T-cell (primary cell): ENCODE results near the gene TSPAN3. TPM values are rescaled to one million over a fixed set of nuclear protein-coding genes. Genes with fewer than 3 reads are reported as not detected.
A peak's percentile ranks its signal among the peaks of the same experiment; 100 is the strongest.

Experiments
- ATAC-seq, 4 experiments: fragments of 200-7000 bp in 3 of 4; fragments of 150-1000 bp in 1 of 4; cut with Tn5 transposase; replicated peaks in 1 of 4; 1 replicate in 3 of 4; 2 replicates in 1 of 4; pipeline ENCODE4 v1.10.0; 2021; ENCODE audit warnings: moderate library complexity in 3 of 4, mild to moderate bottlenecking in 2 of 4, moderate number of reproducible peaks in 1 of 4
- CTCF ChIA-PET, 2 donors: fragments of 300-600 bp; sonication (Branson Sonifier 250); formaldehyde crosslinking; loops; one replicate each; lab custom pipeline; 2022; ENCODE audit warnings: antibody characterized with exemption in 2 of 2; lab: Charles Lee
- POLR2A ChIA-PET, 2 donors: fragments of 300-600 bp; sonication (Branson Sonifier 250); formaldehyde crosslinking; loops; one replicate each; lab custom pipeline; 2022; ENCODE audit warnings: antibody characterized with exemption in 2 of 2; lab: Charles Lee
- DNase-seq, 35 experiments: peaks; one replicate each; pipeline versions ENCODE4 v3.0.0 to v3.0.0-alpha.2; 2013 to 2023
- H3K27ac ChIP-seq: one replicate; pipeline ENCODE4 v1.5.1; 2013; ENCODE audit warnings: low read length
- H3K27me3 ChIP-seq, 2 experiments: replicated peaks in 1 of 2; 1 replicate in 1 of 2; 2 replicates in 1 of 2; pipeline versions ENCODE4 v1.6.1 to v1.7.0; 2013; ENCODE audit warnings: low read length in 1 of 2, mixed read lengths in 1 of 2; ENCODE audit not compliant: control insufficient read depth in 2 of 2, insufficient read depth in 2 of 2; ENCODE audit errors: extremely low read depth in 1 of 2
- H3K36me3 ChIP-seq, 2 donors: 1 replicate in 1 of 2; 2 replicates in 1 of 2; pipeline versions ENCODE4 v1.6.1 to v1.7.0; 2013; ENCODE audit warnings: low read length in 1 of 2; ENCODE audit not compliant: control insufficient read depth in 2 of 2, insufficient read depth in 1 of 2; ENCODE audit errors: extremely low read depth in 1 of 2
- H3K4me1 ChIP-seq, 2 experiments: 1 replicate in 1 of 2; 2 replicates in 1 of 2; pipeline versions ENCODE4 v1.6.1 to v1.7.0; 2013; ENCODE audit warnings: low read length in 2 of 2, mixed read lengths in 1 of 2; ENCODE audit not compliant: insufficient read depth in 2 of 2, control insufficient read depth in 1 of 2; ENCODE audit errors: extremely low read depth in 1 of 2
- H3K4me3 ChIP-seq, 2 donors: 1 replicate in 1 of 2; 2 replicates in 1 of 2; pipeline versions ENCODE4 v1.5.1 to v1.7.0; 2013; ENCODE audit warnings: mild to moderate bottlenecking in 2 of 2, low read length in 1 of 2, moderate library complexity in 1 of 2; ENCODE audit not compliant: control insufficient read depth in 1 of 2; ENCODE audit errors: extremely low read depth in 1 of 2
- H3K9me3 ChIP-seq: 2 replicates; pipeline ENCODE4 v1.7.0; 2013
- H3K27ac Mint-ChIP-seq, 2 donors: one replicate each; pipeline ENCODE4 v1.8.0; 2020 to 2021; ENCODE audit warnings: mild to moderate bottlenecking in 2 of 2, mixed read lengths in 2 of 2
- H3K27me3 Mint-ChIP-seq, 2 donors: one replicate each; pipeline ENCODE4 v1.8.0; 2021 to 2022; ENCODE audit warnings: mixed read lengths in 2 of 2
- H3K36me3 Mint-ChIP-seq: one replicate; pipeline ENCODE4 v1.8.0; 2021; ENCODE audit warnings: mixed read lengths
- H3K4me1 Mint-ChIP-seq, 3 donors: one replicate each; pipeline ENCODE4 v1.8.0; 2020 to 2022; ENCODE audit warnings: mixed read lengths in 3 of 3, mild to moderate bottlenecking in 1 of 3
- H3K4me3 Mint-ChIP-seq, 3 donors: one replicate each; pipeline ENCODE4 v1.8.0; 2020 to 2022; ENCODE audit warnings: mild to moderate bottlenecking in 3 of 3, mixed read lengths in 3 of 3, moderate library complexity in 3 of 3
- H3K9me3 Mint-ChIP-seq, 3 donors: one replicate each; pipeline ENCODE4 v1.8.0; 2020 to 2022; ENCODE audit warnings: mixed read lengths in 3 of 3
- WGBS: methylation state at CpG from one replicate; pipeline ENCODE4 v1.1.5; 2013; ENCODE audit warnings: missing lambda C conversion rate; ENCODE audit not compliant: insufficient coverage; 5-methylcytosine and 5-hydroxymethylcytosine counted together
- total RNA-seq, 35 experiments: library from RNA in 6 of 35; stranded (reverse) in 6 of 35; fragments of 120-200 nt in 1 of 35; gene quantifications; one replicate each; pipeline versions ENCODE4 v1.2.1 to v1.2.4 and lab custom pipeline; 2013 to 2026

Gene TSPAN3
- total RNA-seq (10 to 100 TPM; 12.7 to 26.3 (median 25.0) TPM), total RNA-seq (lab: John Stamatoyannopoulos, UW) (10.0 to 65.3 (median 26.9) reads per million in 29 experiments)
- total RNA-seq (2013), result 22.6 TPM

DNA sequence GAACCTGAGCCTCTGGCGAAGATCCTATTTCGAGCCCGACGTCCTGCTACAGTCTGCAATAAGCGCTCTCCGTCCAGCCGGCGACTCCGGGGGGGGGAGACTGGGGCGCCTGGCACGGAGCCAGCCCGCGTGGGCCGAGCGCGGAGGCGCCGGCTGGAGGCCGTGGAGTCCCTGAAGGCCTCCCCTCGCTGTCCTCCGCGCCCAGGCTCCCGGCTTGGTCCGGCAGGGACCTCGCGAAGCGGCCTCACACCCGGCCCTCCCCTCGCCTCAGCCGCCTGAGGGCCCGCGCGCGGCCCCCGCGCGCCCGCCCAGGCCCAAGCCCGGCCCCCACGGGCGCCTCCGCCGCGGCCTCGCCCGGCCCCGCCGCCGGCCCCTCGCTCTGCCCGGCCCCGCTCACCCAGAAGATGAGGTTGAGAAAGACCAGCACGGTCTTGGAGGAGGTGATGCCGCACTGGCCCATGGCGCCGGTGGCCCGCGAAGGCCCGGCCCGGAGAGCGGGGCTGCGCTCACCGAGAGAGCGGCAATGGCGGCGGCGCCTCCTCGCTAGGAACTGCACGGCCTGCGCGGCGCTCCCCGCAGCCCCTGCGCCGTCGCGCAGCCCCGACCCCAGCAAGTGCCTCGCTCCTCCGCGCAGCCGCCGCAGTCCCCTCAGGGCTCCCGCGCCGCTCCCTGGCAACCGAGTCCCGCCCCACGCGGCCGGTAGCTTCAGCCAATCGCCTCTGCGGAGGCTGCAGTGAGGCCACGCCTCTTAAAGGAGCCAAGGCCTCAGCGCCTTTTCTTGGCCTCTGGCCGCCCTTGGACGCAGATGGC lies at the start of gene TSPAN3:
Gene TSPAN3, minus strand, starts transcription at position 615 of the 810 bp plus-strand sequence. Its CDS starts 155 bp downstream, at position 460.
- H3K27ac ChIP-seq, result no peak within 1 kb of the TSS
- ChIA-PET CTCF (no interaction called here), POLR2A (interaction anchor here in 1 of 2 donors (1.0 kb wide), 1 partner anchor 10 kb away, joined by 3 read pairs; no protein-coding TSS in a partner anchor)
- H3K4me1 ChIP-seq, result peaks cover 9 to 16% of the 10 kb centered on the region in 2 experiments
- H3K27ac Mint-ChIP-seq, result peak within 1 kb of the TSS; percentile 70 to 85
- no peaks in the 10 kb centered on the region for H3K36me3 ChIP-seq
- DNase-seq (peak; percentile 84 to 94 (median 90)), ATAC-seq (peak; percentile 98 to 100 (median 99))
- H3K27me3 ChIP-seq, result peaks cover 0 to 6% of the 10 kb centered on the region in 2 experiments
- no peaks in the 10 kb centered on the region for H3K9me3 Mint-ChIP-seq
- peak within 1 kb of the TSS; percentile 71 to 81 (median 79) for H3K4me3 Mint-ChIP-seq
- no peaks in the 10 kb centered on the region for H3K36me3 Mint-ChIP-seq
- H3K27me3 Mint-ChIP-seq, result no peaks in the 10 kb centered on the region
- H3K9me3 ChIP-seq, result no peaks in the 10 kb centered on the region
- WGBS, result under 1% methylated on average over 86 of the region's 97 CpGs
- H3K4me1 Mint-ChIP-seq, result peaks cover 31 to 36% (median 32%) of the 10 kb centered on the region in 3 donors
- H3K4me3 ChIP-seq, result peak within 1 kb of the TSS; percentile 46 to 87

DNA sequence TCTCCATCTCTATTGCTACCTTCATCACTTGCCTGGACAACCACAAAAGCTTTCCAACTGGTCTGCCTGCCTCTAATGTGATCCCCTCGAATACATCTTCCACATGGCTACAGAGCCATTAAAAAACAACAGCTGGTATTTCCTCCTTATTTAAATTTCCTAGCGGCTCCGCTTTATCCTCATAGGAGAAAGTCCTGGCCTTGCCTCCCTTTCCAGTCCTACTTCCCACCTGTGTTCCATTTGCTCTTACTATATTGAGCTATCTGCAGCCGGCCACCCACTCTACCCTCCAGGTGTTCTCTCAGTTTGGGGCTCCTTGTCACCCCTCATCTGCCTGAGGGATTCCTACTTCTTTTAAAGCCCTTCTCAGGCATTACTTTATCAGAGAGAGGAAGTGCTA lies 49.7 kb upstream of the TSPAN3 start:
- POLR2A ChIA-PET, result no interaction called here
- Mint-ChIP-seq H3K36me3 (no peaks in the 10 kb centered on the region), H3K27ac (no peak overlapping the region), H3K4me1 (peaks cover 5 to 10% (median 7%) of the 10 kb centered on the region in 3 donors), H3K27me3 (no peaks in the 10 kb centered on the region), H3K9me3 (no peaks in the 10 kb centered on the region), H3K4me3 (no peak overlapping the region)
- DNase-seq (no peak), ATAC-seq (no peak)
- WGBS, result 100% methylated on average over 4 of the region's 4 CpGs
- Histone ChIP-seq H3K27ac (no peak overlapping the region), H3K4me3 (no peak overlapping the region), H3K27me3 (no peaks in the 10 kb centered on the region), H3K9me3 (no peaks in the 10 kb centered on the region), H3K36me3 (no peaks in the 10 kb centered on the region), H3K4me1 (peaks cover 0 to 3% of the 10 kb centered on the region in 2 experiments)
- CTCF ChIA-PET, result interaction anchor here in 1 of 2 donors (3.0 kb wide), 1 partner anchor 422 kb away, joined by 23 read pairs; no protein-coding TSS in a partner anchor

DNA sequence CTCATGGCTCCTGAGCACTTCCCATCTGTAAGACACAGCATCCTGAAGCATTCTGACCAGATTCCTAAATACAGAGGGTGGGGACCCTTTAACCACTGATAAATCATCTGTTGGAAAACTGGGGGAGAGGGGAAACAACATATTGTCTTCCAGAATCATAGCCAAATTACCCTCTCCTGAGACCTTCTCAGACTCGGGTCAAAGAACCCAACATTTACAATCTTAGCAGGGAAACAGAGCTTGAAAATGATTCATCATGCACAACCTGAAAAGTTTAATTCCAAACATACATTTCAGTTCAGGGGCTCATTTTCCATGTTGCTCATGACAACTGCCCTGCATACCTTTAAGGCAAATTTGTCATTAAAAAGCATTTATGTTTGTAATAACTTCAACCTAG lies 48.5 kb upstream of the TSPAN3 start:
- WGBS, result 83% methylated on average over 1 of the region's 1 CpG
- no peak overlapping the region for H3K4me3 ChIP-seq
- Mint-ChIP-seq H3K4me1 (peaks cover 5 to 10% (median 7%) of the 10 kb centered on the region in 3 donors), H3K27me3 (no peaks in the 10 kb centered on the region), H3K9me3 (no peaks in the 10 kb centered on the region), H3K27ac (no peak overlapping the region), H3K36me3 (peaks cover 2% of the 10 kb centered on the region), H3K4me3 (no peak overlapping the region)
- H3K27me3 ChIP-seq, result no peaks in the 10 kb centered on the region
- no peak overlapping the region for H3K27ac ChIP-seq
- DNase-seq, result no peak
- H3K36me3 ChIP-seq, result no peaks in the 10 kb centered on the region
- peaks cover 0 to 3% of the 10 kb centered on the region in 2 experiments for H3K4me1 ChIP-seq
- ChIA-PET POLR2A (no interaction called here), CTCF (interaction anchor here (0.5 to 3.0 kb wide), 8 partner anchors 29 to 519 kb away, joined by 3 to 23 read pairs (median 4); no protein-coding TSS in a partner anchor)
- no peak for ATAC-seq
- no peaks in the 10 kb centered on the region for H3K9me3 ChIP-seq

DNA sequence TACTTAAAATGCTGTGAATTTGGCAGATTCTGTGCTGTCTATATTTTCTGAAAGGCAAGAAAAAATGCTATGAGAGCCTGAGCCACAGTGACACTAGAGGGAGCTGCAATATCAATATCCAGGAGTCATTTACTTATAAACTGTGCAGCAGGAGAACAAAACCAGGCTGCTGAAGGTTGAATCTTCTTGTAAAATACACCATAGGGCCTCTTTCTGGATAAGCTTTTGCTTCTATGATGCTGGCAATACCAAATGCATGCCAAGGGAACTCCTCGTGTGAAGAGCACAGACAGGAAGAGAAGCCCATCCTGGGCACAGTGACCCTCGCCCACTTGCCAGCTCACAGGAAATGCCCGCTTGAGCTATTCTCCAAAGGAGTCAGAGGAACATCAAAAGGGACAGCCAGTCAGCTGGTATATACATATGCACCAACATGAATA lies 48.0 kb upstream of the TSPAN3 start:
- peaks cover 0 to 3% of the 10 kb centered on the region in 2 experiments for H3K4me1 ChIP-seq
- ATAC-seq, result peak in 3 of 4 experiments; percentile 43 to 70 (median 57)
- no peaks in the 10 kb centered on the region for H3K9me3 ChIP-seq
- H3K27me3 ChIP-seq, result no peaks in the 10 kb centered on the region
- H3K36me3 ChIP-seq, result no peaks in the 10 kb centered on the region
- peaks cover 5 to 10% (median 7%) of the 10 kb centered on the region in 3 donors for H3K4me1 Mint-ChIP-seq
- H3K36me3 Mint-ChIP-seq, result peaks cover 7% of the 10 kb centered on the region
- H3K27ac ChIP-seq, result no peak overlapping the region
- CTCF ChIA-PET, result interaction anchor here (0.5 to 3.0 kb wide), 11 partner anchors 30 to 519 kb away, joined by 3 to 23 read pairs (median 3); no protein-coding TSS in a partner anchor
- H3K27ac Mint-ChIP-seq, result no peak overlapping the region
- no peak overlapping the region for H3K4me3 ChIP-seq
- 0% methylated on average over 1 of the region's 3 CpGs for WGBS
- H3K9me3 Mint-ChIP-seq, result no peaks in the 10 kb centered on the region
- no peak overlapping the region for H3K4me3 Mint-ChIP-seq
- DNase-seq, result peak in 23 of 35 experiments; percentile 4 to 75 (median 24)
- H3K27me3 Mint-ChIP-seq, result no peaks in the 10 kb centered on the region
- POLR2A ChIA-PET, result interaction anchor here in 1 of 2 donors (0.6 kb wide), 1 partner anchor 58 kb away, joined by 3 read pairs; no protein-coding TSS in a partner anchor

DNA sequence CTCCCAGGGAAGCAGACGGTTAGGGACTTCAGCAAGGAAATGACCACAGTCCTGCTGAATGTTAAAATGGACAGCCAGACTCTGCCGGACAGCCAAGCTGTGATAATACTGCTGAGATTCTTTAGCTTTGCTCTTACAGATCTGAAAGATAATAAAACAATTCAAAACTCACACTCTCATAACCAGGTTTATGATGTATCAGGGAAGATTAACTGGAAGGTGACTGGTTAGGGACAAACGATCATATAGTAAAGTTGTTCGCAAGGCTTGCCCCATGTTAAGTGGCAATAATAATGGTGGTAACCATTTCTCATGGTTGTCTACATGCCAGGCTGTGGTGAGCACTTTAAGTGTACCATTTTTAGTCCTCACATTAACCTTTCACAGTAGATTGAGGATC lies 44.3 kb upstream of the TSPAN3 start:
- H3K4me1 ChIP-seq, result peaks cover 0 to 3% of the 10 kb centered on the region in 2 experiments
- H3K27me3 Mint-ChIP-seq, result no peaks in the 10 kb centered on the region
- peaks cover 5 to 7% (median 6%) of the 10 kb centered on the region in 3 donors for H3K4me1 Mint-ChIP-seq
- CTCF ChIA-PET, result no interaction called here
- peaks cover 11% of the 10 kb centered on the region for H3K36me3 Mint-ChIP-seq
- H3K4me3 Mint-ChIP-seq, result no peak overlapping the region
- DNase-seq (no peak), ATAC-seq (no peak)
- no peak overlapping the region for H3K27ac Mint-ChIP-seq
- H3K9me3 Mint-ChIP-seq, result no peaks in the 10 kb centered on the region
- no peak overlapping the region for H3K27ac ChIP-seq
- POLR2A ChIA-PET, result no interaction called here
- H3K27me3 ChIP-seq, result no peaks in the 10 kb centered on the region
- no peak overlapping the region for H3K4me3 ChIP-seq
- no peaks in the 10 kb centered on the region for H3K9me3 ChIP-seq
- no peaks in the 10 kb centered on the region for H3K36me3 ChIP-seq
- WGBS, result 80% methylated on average over 1 of the region's 4 CpGs

DNA sequence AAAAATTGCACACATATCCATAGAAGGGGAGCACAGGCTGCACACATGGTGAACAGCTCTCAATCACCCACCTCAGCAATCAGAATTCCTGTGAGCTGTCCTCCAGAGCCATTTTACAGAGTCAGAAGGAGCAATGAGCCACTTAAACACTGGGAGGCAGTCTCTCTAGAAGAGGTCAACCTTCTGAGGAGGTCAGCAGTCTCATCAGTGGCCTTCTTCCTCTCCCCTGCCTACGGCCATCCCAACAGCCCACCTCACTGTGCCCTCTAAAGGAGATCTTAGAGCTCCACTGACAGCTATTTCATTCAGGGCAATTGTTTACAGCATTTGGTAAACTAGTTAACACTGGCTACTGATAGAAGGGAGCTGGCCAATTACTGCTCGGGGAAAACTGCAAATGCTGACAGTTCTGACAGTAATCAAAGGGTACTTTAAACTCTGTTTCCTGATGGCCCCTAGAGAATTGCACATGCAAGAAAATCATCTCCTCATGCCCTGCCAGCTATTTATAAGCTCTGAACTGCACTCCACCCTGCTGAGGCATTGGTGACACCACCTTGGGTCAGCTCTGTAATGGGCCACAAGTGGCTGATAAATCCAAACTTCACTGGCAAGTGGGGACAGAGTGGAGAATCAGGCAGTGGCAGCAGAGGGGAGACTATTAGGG lies 42.1 kb upstream of the TSPAN3 start:
- H3K4me1 Mint-ChIP-seq, result no peaks in the 10 kb centered on the region
- no peaks in the 10 kb centered on the region for H3K36me3 ChIP-seq
- ChIA-PET POLR2A (interaction anchor here in 1 of 2 donors (0.5 kb wide), 1 partner anchor 19 kb away, joined by 4 read pairs; no protein-coding TSS in a partner anchor), CTCF (interaction anchor here in 1 of 2 donors (0.7 kb wide), 2 partner anchors 95 to 430 kb away, joined by 3 read pairs; no protein-coding TSS in a partner anchor)
- no peak overlapping the region for H3K4me3 Mint-ChIP-seq
- H3K4me3 ChIP-seq, result no peak overlapping the region
- no peaks in the 10 kb centered on the region for H3K27me3 Mint-ChIP-seq
- no peaks in the 10 kb centered on the region for H3K9me3 ChIP-seq
- no peak for ATAC-seq
- H3K27ac Mint-ChIP-seq, result no peak overlapping the region
- no peak overlapping the region for H3K27ac ChIP-seq
- DNase-seq, result no peak
- no peaks in the 10 kb centered on the region for H3K27me3 ChIP-seq
- H3K4me1 ChIP-seq, result no peaks in the 10 kb centered on the region
- no peaks in the 10 kb centered on the region for H3K9me3 Mint-ChIP-seq
- WGBS, result 100% methylated on average over 1 of the region's 2 CpGs
- H3K36me3 Mint-ChIP-seq, result peaks cover 11% of the 10 kb centered on the region
